ENCODE measurements around the gene FAM53A. TPM values are rescaled to one million over a fixed set of nuclear protein-coding genes. Genes with fewer than 3 reads are reported as not detected.

Gene FAM53A
- total RNA-seq, 2 donors from 2014 or later = 0.66 to 2.3 TPM

GRCh38 chr4:1601852-1602654, 82.1 kb downstream of the FAM53A start:
- no peaks in the 10 kb centered on the region for H3K27me3 ChIP-seq
- ATAC-seq = no peak
- no peak for DNase-seq
- intact Hi-C loops (cut with DNase I) = no loop called here
- no peaks in the 10 kb centered on the region for H3K36me3 ChIP-seq (replicated peaks in 1 of 2; ENCODE audit: insufficient read depth in 1 of 2, low read depth in 2 of 2)
- H3K4me3 ChIP-seq = no peak overlapping the region
- H3K4me1 ChIP-seq = no peaks in the 10 kb centered on the region
- no peaks in the 10 kb centered on the region for H3K9me3 ChIP-seq
- 75 to 80% methylated on average over 19 to 20 of the region's 23 CpGs for WGBS, 2 donors
- no peak for TF ChIP-seq CTCF (IDR thresholded peaks at IDR 0.05)
- no peak for TF ChIP-seq POLR2A (IDR thresholded peaks at IDR 0.05)
- no peak overlapping the region for H3K27ac ChIP-seq

- no peak for DNase-seq
Measured at GRCh38 chr4:1601533-1601835, 82.6 kb downstream of the FAM53A start.

GRCh38 chr4:1600811-1601532, 83.1 kb downstream of the FAM53A start:
- Histone ChIP-seq H3K27me3 (no peaks in the 10 kb centered on the region), H3K4me1 (no peaks in the 10 kb centered on the region), H3K27ac (no peak overlapping the region), H3K36me3 (replicated peaks in 1 of 2; ENCODE audit: insufficient read depth in 1 of 2, low read depth in 2 of 2) (no peaks in the 10 kb centered on the region), H3K4me3 (no peak overlapping the region), H3K9me3 (no peaks in the 10 kb centered on the region)
- WGBS, 2 donors = 81 to 83% methylated on average over 2 to 27 of the region's 27 CpGs
- intact Hi-C loops (cut with DNase I) = no loop called here
- ATAC-seq (no peak), DNase-seq (no peak)
- no peak for TF ChIP-seq POLR2A (IDR thresholded peaks at IDR 0.05)
- no peak for TF ChIP-seq CTCF (IDR thresholded peaks at IDR 0.05)

More at GRCh38 chr4:1601533-1601835, 82.6 kb downstream of the FAM53A start:
- intact Hi-C loops (cut with DNase I) = no loop called here
- H3K27ac ChIP-seq = no peak overlapping the region
- no peaks in the 10 kb centered on the region for H3K4me1 ChIP-seq
- 94 to 100% methylated on average over 1 to 4 of the region's 6 CpGs for WGBS, 2 donors
- TF ChIP-seq CTCF (IDR thresholded peaks at IDR 0.05) (no peak), POLR2A (IDR thresholded peaks at IDR 0.05) (no peak)
- H3K4me3 ChIP-seq = no peak overlapping the region
- H3K9me3 ChIP-seq = no peaks in the 10 kb centered on the region
- H3K27me3 ChIP-seq = no peaks in the 10 kb centered on the region
- ATAC-seq = no peak
- H3K36me3 ChIP-seq (replicated peaks in 1 of 2; ENCODE audit: insufficient read depth in 1 of 2, low read depth in 2 of 2) = no peaks in the 10 kb centered on the region

- 77 to 79% methylated on average over 10 to 15 of the region's 15 CpGs for WGBS, 2 donors
- H3K4me3 ChIP-seq = no peak overlapping the region
- no peak overlapping the region for H3K27ac ChIP-seq
- no peak for DNase-seq
- H3K27me3 ChIP-seq = no peaks in the 10 kb centered on the region
- H3K36me3 ChIP-seq (replicated peaks in 1 of 2; ENCODE audit: insufficient read depth in 1 of 2, low read depth in 2 of 2) = no peaks in the 10 kb centered on the region
- no peaks in the 10 kb centered on the region for H3K4me1 ChIP-seq
- no peak for TF ChIP-seq CTCF (IDR thresholded peaks at IDR 0.05)
- TF ChIP-seq POLR2A (IDR thresholded peaks at IDR 0.05) = no peak
- ATAC-seq = no peak
- H3K9me3 ChIP-seq = no peaks in the 10 kb centered on the region
- intact Hi-C loops (cut with DNase I) = no loop called here
Measured at GRCh38 chr4:1600211-1600780, 83.8 kb downstream of the FAM53A start.
